Measurements from ENCODE around the gene DCN.
"Not testable (repeated sequence)": the region's sequence is repeated elsewhere in the genome, so short reads cannot be mapped to it uniquely, and the experiment has no call there.

DCN gene

GRCh38 chr12:91182636-91183455, at the start of gene DCN:
DCN (minus strand) TSS chr12:91182817; CDS start chr12:91178552, 4,265 bp downstream.
- Histone ChIP-seq H3K9me3 (no peaks in the 10 kb centered on the region), H3K36me3 (replicated peaks) (no peaks in the 10 kb centered on the region), H3K27me3 (ENCODE audit: low read depth) (peaks cover 6% of the 10 kb centered on the region), H3K4me1 (no peaks in the 10 kb centered on the region; the same call in 1 of the 2 replicates), H3K4me3 (no peak within 1 kb of the TSS)
- no peak for DNase-seq (ENCODE audit: low spot score in 2 of 2)
- in situ Hi-C loops (cut with MboI; ENCODE audit: low sequenced_read_pairs): no loop called here

DNA sequence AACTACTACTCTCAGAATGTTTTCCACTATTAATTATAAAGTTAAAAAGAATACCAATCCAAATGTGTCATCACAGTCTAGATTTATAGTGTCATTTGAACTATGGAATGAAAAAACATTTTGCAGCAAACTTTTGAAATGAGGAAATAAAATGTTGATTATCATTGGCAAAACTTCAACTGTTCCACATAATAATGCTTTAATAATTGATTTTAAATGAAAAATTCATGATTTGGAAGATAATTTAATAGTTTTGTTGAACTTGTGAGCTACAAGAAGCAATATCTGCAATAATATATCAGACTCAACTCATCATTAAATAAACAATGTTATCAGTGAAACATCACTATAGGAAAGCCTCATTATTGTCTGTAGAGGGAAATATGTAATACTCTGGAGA, 48.2 kb upstream of the DCN start:
- no peaks in the 10 kb centered on the region for H3K4me1 ChIP-seq
- no peak for DNase-seq (ENCODE audit: low spot score in 2 of 2)
- no peak overlapping the region for H3K4me3 ChIP-seq
- in situ Hi-C loops (cut with MboI; ENCODE audit: low sequenced_read_pairs): no loop called here
- H3K9me3 ChIP-seq: no peaks in the 10 kb centered on the region
- H3K36me3 ChIP-seq (replicated peaks): no peaks in the 10 kb centered on the region
- no peaks in the 10 kb centered on the region for H3K27me3 ChIP-seq (ENCODE audit: low read depth)

DNA sequence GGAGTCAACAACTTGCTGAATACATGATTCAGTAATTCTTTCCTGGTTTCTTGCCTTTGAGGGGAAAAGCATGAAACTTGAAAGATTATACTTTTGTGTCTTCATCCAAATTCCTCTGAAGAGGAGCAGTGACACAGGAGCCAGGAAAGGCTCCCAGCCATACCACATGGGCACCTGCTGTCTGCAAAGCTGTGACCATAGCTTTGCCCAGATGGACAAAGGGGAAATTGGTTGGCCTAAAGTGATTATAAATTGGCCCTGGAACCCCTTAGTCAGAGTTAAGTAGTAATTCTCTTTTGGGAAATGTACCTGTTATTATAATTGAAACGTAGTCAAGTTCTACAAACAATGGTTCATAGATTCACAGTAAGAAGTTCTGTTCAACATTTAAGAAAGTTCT, 44.3 kb upstream of the DCN start:
- Histone ChIP-seq H3K27me3 (ENCODE audit: low read depth) (no peaks in the 10 kb centered on the region), H3K4me3 (no peak overlapping the region), H3K9me3 (no peaks in the 10 kb centered on the region), H3K36me3 (replicated peaks) (no peaks in the 10 kb centered on the region), H3K4me1 (no peaks in the 10 kb centered on the region)
- in situ Hi-C loops (cut with MboI; ENCODE audit: low sequenced_read_pairs): no loop called here
- no peak for DNase-seq (ENCODE audit: low spot score in 2 of 2)

- Histone ChIP-seq H3K36me3 (replicated peaks) (no peaks in the 10 kb centered on the region), H3K27me3 (ENCODE audit: low read depth) (no peaks in the 10 kb centered on the region), H3K4me3 (no peak overlapping the region), H3K4me1 (no peaks in the 10 kb centered on the region), H3K9me3 (no peaks in the 10 kb centered on the region)
- in situ Hi-C loops (cut with MboI; ENCODE audit: low sequenced_read_pairs): no loop called here
- DNase-seq (ENCODE audit: low spot score in 2 of 2): no peak
Measured at GRCh38 chr12:91225316-91225715, 42.7 kb upstream of the DCN start.

DNA sequence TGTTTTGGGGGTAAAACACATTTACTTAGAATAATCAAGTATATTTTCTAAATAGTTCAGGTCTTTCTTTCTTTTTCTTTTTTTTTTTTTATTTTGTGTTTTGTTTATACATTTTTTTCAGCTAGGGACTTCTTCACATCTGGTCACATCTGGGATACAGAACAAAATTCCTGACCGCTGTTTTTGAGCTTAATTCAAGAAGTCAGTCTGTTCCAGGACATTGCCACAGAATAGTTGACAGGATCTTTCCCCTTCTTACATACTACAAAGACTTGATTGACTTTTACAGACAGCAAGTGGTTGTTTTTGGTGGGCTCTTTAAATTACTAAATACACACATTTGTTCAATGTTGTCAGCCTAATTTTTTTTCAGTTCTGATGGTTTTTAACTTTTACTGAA, 41.8 kb upstream of the DCN start:
- Histone ChIP-seq H3K4me1 (no peaks in the 10 kb centered on the region), H3K9me3 (no peaks in the 10 kb centered on the region), H3K4me3 (no peak overlapping the region), H3K27me3 (ENCODE audit: low read depth) (no peaks in the 10 kb centered on the region), H3K36me3 (replicated peaks) (no peaks in the 10 kb centered on the region)
- in situ Hi-C loops (cut with MboI; ENCODE audit: low sequenced_read_pairs): no loop called here
- DNase-seq (ENCODE audit: low spot score in 2 of 2): no peak

DNA sequence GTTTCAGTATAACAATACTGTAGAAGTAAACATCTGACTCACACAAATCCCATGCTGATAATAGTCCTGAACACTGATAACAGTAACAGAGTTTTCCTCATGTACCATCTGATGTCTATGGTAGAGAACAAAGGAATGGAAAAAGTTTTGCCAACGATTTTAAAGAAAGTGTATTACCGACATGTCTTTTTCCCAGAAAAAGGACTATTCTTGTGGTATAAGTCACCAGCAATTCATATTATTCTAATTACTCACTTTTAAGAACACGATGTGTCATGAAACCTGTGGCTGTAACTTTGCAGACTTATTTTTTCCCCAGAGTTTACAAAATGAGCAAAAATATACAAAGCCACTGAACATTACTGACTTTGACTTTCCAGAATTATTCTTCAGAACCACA, 40.1 kb upstream of the DCN start:
- H3K36me3 ChIP-seq (replicated peaks): no peaks in the 10 kb centered on the region
- H3K27me3 ChIP-seq (ENCODE audit: low read depth): no peaks in the 10 kb centered on the region
- H3K4me3 ChIP-seq: no peak overlapping the region
- in situ Hi-C loops (cut with MboI; ENCODE audit: low sequenced_read_pairs): no loop called here
- DNase-seq (ENCODE audit: low spot score in 2 of 2): no peak
- no peaks in the 10 kb centered on the region for H3K4me1 ChIP-seq
- no peaks in the 10 kb centered on the region for H3K9me3 ChIP-seq

- no peaks in the 10 kb centered on the region for H3K9me3 ChIP-seq
- in situ Hi-C loops (cut with MboI; ENCODE audit: low sequenced_read_pairs): no loop called here
- no peaks in the 10 kb centered on the region for H3K4me1 ChIP-seq
- no peaks in the 10 kb centered on the region; the same call in 1 of the 2 replicates for H3K27me3 ChIP-seq (ENCODE audit: low read depth)
- no peak overlapping the region for H3K4me3 ChIP-seq
- DNase-seq (ENCODE audit: low spot score in 2 of 2): no peak
- no peaks in the 10 kb centered on the region for H3K36me3 ChIP-seq (replicated peaks)
Measured at GRCh38 chr12:91219919-91220318, 37.3 kb upstream of the DCN start.

DNA sequence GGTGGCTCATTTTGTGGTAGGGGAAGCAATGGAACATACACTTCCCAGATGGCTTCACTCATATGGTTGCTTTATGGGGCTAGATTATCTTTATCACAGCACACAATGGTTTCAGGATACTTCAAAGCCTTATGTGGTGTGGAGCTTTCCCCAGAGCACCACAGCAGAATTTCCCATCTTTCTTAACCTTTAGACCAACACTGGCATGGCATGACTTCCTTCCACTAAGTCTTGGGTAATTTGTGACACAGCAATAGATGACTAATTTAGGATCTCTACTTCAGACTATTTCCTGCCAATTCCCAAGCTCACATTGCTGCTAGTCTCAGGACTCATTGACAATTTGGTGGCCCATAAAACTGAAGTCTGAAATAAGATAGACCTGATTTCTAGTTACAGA, 36.9 kb upstream of the DCN start:
- Histone ChIP-seq H3K27me3 (ENCODE audit: low read depth) (no peaks in the 10 kb centered on the region; the same call in 1 of the 2 replicates), H3K4me1 (no peaks in the 10 kb centered on the region), H3K9me3 (no peaks in the 10 kb centered on the region), H3K4me3 (no peak overlapping the region), H3K36me3 (replicated peaks) (no peaks in the 10 kb centered on the region)
- in situ Hi-C loops (cut with MboI; ENCODE audit: low sequenced_read_pairs): no loop called here
- DNase-seq (ENCODE audit: low spot score in 2 of 2): no peak

- H3K27me3 ChIP-seq (ENCODE audit: low read depth): no peaks in the 10 kb centered on the region; the same call in 1 of the 2 replicates
- H3K4me1 ChIP-seq: no peaks in the 10 kb centered on the region
- no peak for DNase-seq (ENCODE audit: low spot score in 2 of 2)
- in situ Hi-C loops (cut with MboI; ENCODE audit: low sequenced_read_pairs): no loop called here
- no peaks in the 10 kb centered on the region for H3K36me3 ChIP-seq (replicated peaks)
- H3K9me3 ChIP-seq: no peaks in the 10 kb centered on the region
- no peak overlapping the region for H3K4me3 ChIP-seq
Measured at GRCh38 chr12:91216871-91217270, 34.3 kb upstream of the DCN start.

GRCh38 chr12:91215940-91216454, 33.4 kb upstream of the DCN start:
- H3K27me3 ChIP-seq (ENCODE audit: low read depth): no peaks in the 10 kb centered on the region; the same call in 1 of the 2 replicates
- in situ Hi-C loops (cut with MboI; ENCODE audit: low sequenced_read_pairs): no loop called here
- no peaks in the 10 kb centered on the region for H3K36me3 ChIP-seq (replicated peaks)
- H3K4me1 ChIP-seq: no peaks in the 10 kb centered on the region
- DNase-seq (ENCODE audit: low spot score in 2 of 2): no peak
- H3K9me3 ChIP-seq: no peaks in the 10 kb centered on the region
- no peak overlapping the region for H3K4me3 ChIP-seq

GRCh38 chr12:91211866-91212265, 29.2 kb upstream of the DCN start:
- Histone ChIP-seq H3K27me3 (ENCODE audit: low read depth) (no peaks in the 10 kb centered on the region), H3K4me3 (no peak overlapping the region), H3K9me3 (no peaks in the 10 kb centered on the region), H3K36me3 (replicated peaks) (no peaks in the 10 kb centered on the region), H3K4me1 (no peaks in the 10 kb centered on the region)
- DNase-seq (ENCODE audit: low spot score in 2 of 2): no peak
- in situ Hi-C loops (cut with MboI; ENCODE audit: low sequenced_read_pairs): no loop called here

DNA sequence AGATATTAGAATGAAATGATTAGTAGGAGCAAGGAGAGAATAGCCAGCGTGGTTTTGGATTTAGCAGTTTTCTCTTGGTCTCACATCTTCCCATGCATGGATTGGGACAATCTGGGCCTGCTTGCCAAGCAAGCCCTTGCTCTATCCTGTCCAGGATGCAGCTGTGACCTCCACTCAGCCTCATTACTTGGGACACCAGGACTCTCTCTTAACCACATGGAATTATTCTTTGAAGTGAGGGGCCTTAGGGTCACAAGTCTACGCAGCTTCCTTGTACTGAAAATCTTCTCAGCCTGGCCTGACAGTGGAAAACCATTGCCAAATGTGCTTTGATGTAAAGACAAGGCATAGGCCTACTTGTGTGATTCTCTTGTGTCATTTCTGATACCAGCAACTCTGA, 28.0 kb upstream of the DCN start:
- DNase-seq (ENCODE audit: low spot score in 2 of 2): no peak
- Histone ChIP-seq H3K9me3 (no peaks in the 10 kb centered on the region), H3K27me3 (ENCODE audit: low read depth) (no peaks in the 10 kb centered on the region), H3K4me3 (no peak overlapping the region), H3K4me1 (no peaks in the 10 kb centered on the region), H3K36me3 (replicated peaks) (no peaks in the 10 kb centered on the region)
- in situ Hi-C loops (cut with MboI; ENCODE audit: low sequenced_read_pairs): no loop called here

DNA sequence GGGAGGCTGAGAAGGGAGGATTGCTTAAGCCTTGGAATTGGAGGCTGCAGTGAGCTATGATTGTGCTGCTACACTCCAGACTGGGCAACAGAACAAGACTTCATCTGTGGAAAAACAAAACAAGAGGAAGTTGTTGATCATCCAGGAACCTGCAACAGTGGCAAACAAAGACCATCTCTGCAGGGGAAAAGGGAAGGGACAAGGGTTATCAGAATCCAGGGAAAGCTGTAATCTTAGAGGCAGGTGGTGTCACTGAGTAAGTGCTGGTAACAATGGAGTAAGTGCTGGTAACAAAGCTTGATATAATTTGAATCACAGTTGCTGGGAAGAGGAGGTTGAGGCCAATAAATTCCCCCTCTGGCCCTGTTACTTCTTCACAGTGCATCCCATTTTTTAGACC, 27.5 kb upstream of the DCN start:
- DNase-seq (ENCODE audit: low spot score in 2 of 2): no peak
- no peaks in the 10 kb centered on the region for H3K36me3 ChIP-seq (replicated peaks)
- H3K4me3 ChIP-seq: no peak overlapping the region
- H3K27me3 ChIP-seq (ENCODE audit: low read depth): no peaks in the 10 kb centered on the region
- H3K9me3 ChIP-seq: no peaks in the 10 kb centered on the region
- in situ Hi-C loops (cut with MboI; ENCODE audit: low sequenced_read_pairs): no loop called here
- no peaks in the 10 kb centered on the region for H3K4me1 ChIP-seq

DNA sequence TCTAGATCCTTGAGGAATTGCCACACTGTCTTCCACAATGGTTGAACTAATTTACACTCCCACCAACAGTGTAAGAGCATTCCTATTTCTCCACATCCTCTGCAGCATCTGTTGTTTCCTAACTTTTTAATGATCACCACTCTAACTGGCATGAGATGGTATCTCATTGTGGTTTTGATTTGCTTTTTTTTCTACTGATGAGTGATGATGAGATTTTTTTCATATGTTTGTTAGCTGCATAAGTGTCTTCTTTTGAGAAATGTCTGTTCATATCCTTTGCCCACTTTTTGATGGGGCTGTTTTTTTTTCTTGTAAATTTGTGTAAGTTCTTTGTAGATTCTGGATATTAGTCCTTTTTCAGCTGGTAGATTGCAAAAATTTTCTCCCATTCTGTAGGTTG, 24.7 kb upstream of the DCN start:
- H3K4me3 ChIP-seq; H3K9me3 ChIP-seq; H3K36me3 ChIP-seq (replicated peaks); DNase-seq (ENCODE audit: low spot score in 2 of 2); H3K27me3 ChIP-seq (ENCODE audit: low read depth); in situ Hi-C loops (cut with MboI; ENCODE audit: low sequenced_read_pairs); H3K4me1 ChIP-seq: not testable (repeated sequence)

Data from HAP-1 (cell line).